Kidney (tissue), 14 donors: ENCODE data around the gene RASGEF1C. TPM values are rescaled to one million over a fixed set of nuclear protein-coding genes. Genes with fewer than 3 reads are reported as not detected.
A peak's percentile ranks its signal among the peaks of the same experiment; 100 is the strongest.

ENCODE experiments used
- DNase-seq, 5 donors: peaks; one replicate each; pipeline ENCODE4 v3.0.0-alpha.2; 2013 to 2020
- FAIRE-seq: peaks from 2 replicates; lab custom pipeline; 2012; peaks lifted over from hg19 to GRCh38; lab: Jason Lieb, UNC
- H3K27ac ChIP-seq, 2 donors: one replicate each; pipeline ENCODE4 v1.7.0; 2013; ENCODE audit warnings: low read depth in 2 of 2, low read length in 2 of 2, inconsistent platforms in 1 of 2
- H3K27me3 ChIP-seq: one replicate; pipeline ENCODE4 v1.7.1; 2013; ENCODE audit warnings: low read length, inconsistent platforms; ENCODE audit not compliant: control insufficient read depth, insufficient read depth
- H3K36me3 ChIP-seq, 3 donors: one replicate each; pipeline versions ENCODE4 v1.7.0 to v1.7.1; 2013; ENCODE audit warnings: low read length in 3 of 3, control low read depth in 1 of 3, inconsistent platforms in 1 of 3; ENCODE audit not compliant: insufficient read depth in 3 of 3, control insufficient read depth in 2 of 3
- H3K4me1 ChIP-seq, 3 donors: one replicate each; pipeline versions ENCODE4 v1.7.0 to v1.7.1; 2013; ENCODE audit warnings: low read length in 3 of 3, inconsistent platforms in 1 of 3, low read depth in 1 of 3; ENCODE audit not compliant: control insufficient read depth in 2 of 3, insufficient read depth in 2 of 3
- H3K4me3 ChIP-seq, 3 donors: one replicate each; pipeline versions ENCODE4 v1.7.0 to v1.8.1; 2013; ENCODE audit warnings: low read length in 3 of 3, control low read depth in 1 of 3, inconsistent platforms in 1 of 3
- H3K9ac ChIP-seq, 3 donors: one replicate each; pipeline versions ENCODE4 v1.7.0 to v1.7.1; 2013; ENCODE audit warnings: low read length in 3 of 3, control low read depth in 1 of 3, inconsistent platforms in 1 of 3
- H3K9me3 ChIP-seq, 3 donors: one replicate each; pipeline versions ENCODE4 v1.7.0 to v1.7.1; 2013; ENCODE audit warnings: low read length in 3 of 3, control low read depth in 1 of 3, inconsistent platforms in 1 of 3; ENCODE audit not compliant: control insufficient read depth in 2 of 3, insufficient read depth in 1 of 3
- CTCF ChIP-seq: IDR thresholded peaks from 3 replicates; pipeline ENCODE4 v1.5.1; 2012; ENCODE audit warnings: mild to moderate bottlenecking, moderate library complexity, borderline replicate concordance; ENCODE audit not compliant: insufficient read depth; ENCODE audit errors: extremely low read depth
- intact Hi-C: fragments of 100-400 bp; cut with DNase I; formaldehyde crosslinking; loops from one replicate; pipeline ENCODE4 v1.11.1; 2022
- polyA plus RNA-seq: library from polyadenylated mRNA; stranded (reverse); fragments of 350-450 nt; fragmentation: Illumina TruSeq; extraction: RNeasy Lipid Tissue Mini Kit (QIAGEN cat#74804); gene quantifications from one replicate; pipeline ENCODE4 v1.2.3, GENCODE V29; 2014; ENCODE audit warnings: low read depth, low replicate concordance; ENCODE audit not compliant: insufficient read depth
- total RNA-seq: library from RNA; stranded (reverse); fragmentation: NEBNext Ultra II Directional; extraction: Animal tissue kit (Norgen Biotek cat#: 25700); gene quantifications from one replicate; pipeline ENCODE4 v1.2.1, GENCODE V29; 2021
- donor health status: control.
- donor health status: control.
- donor health status: control.
- donor health status: control.
- donor health status: control.
- donor health status: DM: yes; HTN: yes; CAD: no.
- donor health status: Normal renal cell carcinoma (clear cell type).

Gene RASGEF1C
- total and polyA plus RNA-seq, 2 donors from 2014 or later, result 0.15 to 0.16 TPM

- DNase-seq, result peak in 1 of 5 donors; percentile 46
- H3K4me1 ChIP-seq, result no peaks in the 10 kb centered on the region
- H3K27me3 ChIP-seq, result no peaks in the 10 kb centered on the region
- H3K36me3 ChIP-seq, result no peaks in the 10 kb centered on the region
- H3K4me3 ChIP-seq, result no peak overlapping the region
- H3K9ac ChIP-seq, result no peak overlapping the region
- H3K9me3 ChIP-seq, result no peaks in the 10 kb centered on the region
- intact Hi-C loops, result no loop called here
- no peak overlapping the region for H3K27ac ChIP-seq
- TF ChIP-seq CTCF, result peak; percentile 18
- FAIRE-seq, result no peak
These were observed 91.8 kb downstream of the RASGEF1C start for GRCh38 chr5:180117000-180117725.

- FAIRE-seq (no peak), DNase-seq (peak in 3 of 5 donors; percentile 10 to 57 (median 34))
- no peak overlapping the region for H3K27ac ChIP-seq
- H3K9me3 ChIP-seq, result no peaks in the 10 kb centered on the region
- H3K9ac ChIP-seq, result no peak overlapping the region
- TF ChIP-seq CTCF, result no peak
- intact Hi-C loops, result no loop called here
- no peaks in the 10 kb centered on the region for H3K27me3 ChIP-seq
- no peak overlapping the region for H3K4me3 ChIP-seq
- H3K36me3 ChIP-seq, result no peaks in the 10 kb centered on the region
- no peaks in the 10 kb centered on the region for H3K4me1 ChIP-seq
These were observed 92.7 kb downstream of the RASGEF1C start for GRCh38 chr5:180116077-180116999.

- Histone ChIP-seq H3K4me3 (no peak overlapping the region), H3K9ac (no peak overlapping the region), H3K36me3 (no peaks in the 10 kb centered on the region), H3K27ac (no peak overlapping the region), H3K9me3 (no peaks in the 10 kb centered on the region), H3K27me3 (no peaks in the 10 kb centered on the region), H3K4me1 (no peaks in the 10 kb centered on the region)
- peak in 3 of 5 donors; percentile 6 to 23 (median 19) for DNase-seq
- intact Hi-C loops, result no loop called here
- FAIRE-seq, result no peak
- TF ChIP-seq CTCF, result no peak
These were observed 93.5 kb downstream of the RASGEF1C start for GRCh38 chr5:180115326-180116076.
